ENCODE results near the gene OR11H6. TPM values are rescaled to one million over a fixed set of nuclear protein-coding genes. Genes with fewer than 3 reads are reported as not detected.
"Not testable (repeated sequence)": the region's sequence is repeated elsewhere in the genome, so short reads cannot be mapped to it uniquely, and the experiment has no call there.

The OR11H6 gene
- total and polyA plus RNA-seq, 2 of the 4 experiments (the other 2 are of a cell fraction) = not detected

DNA sequence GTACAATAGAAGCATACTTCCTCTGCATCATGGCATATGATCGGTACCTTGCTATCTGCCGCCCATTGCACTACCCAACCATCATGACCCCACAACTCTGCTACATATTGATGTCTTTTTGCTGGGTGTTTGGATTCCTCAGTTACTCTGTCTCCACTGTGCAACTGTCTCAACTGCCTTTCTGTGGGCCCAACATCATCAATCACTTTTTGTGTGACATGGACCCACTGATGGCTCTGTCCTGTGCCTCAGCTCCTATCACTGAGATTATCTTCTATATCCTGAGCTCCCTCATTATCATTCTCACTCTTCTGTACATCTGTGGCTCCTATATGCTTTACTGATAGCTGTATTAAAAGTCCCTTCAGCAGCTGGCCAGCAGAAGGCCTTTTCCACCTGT, 13.9 kb upstream of the OR11H6 start:
- H3K56ac ChIP-seq (ENCODE audit: extremely low read depth, insufficient read depth, low read length) = no peak overlapping the region
- H2AK9ac ChIP-seq (replicated peaks; ENCODE audit: low read depth, low read length, poor library complexity) = no peak overlapping the region
- DNase-seq = no peak
- no CpG with 5 or more reads among the region's 2 CpGs for WGBS, 2 experiments (ENCODE audit: extremely low coverage in 2 of 2, insufficient read length in 1 of 2)
- H3K18ac ChIP-seq (ENCODE audit: low read depth, low read length) = no peak overlapping the region
- H3K23ac ChIP-seq (ENCODE audit: low read depth, low read length) = no peak overlapping the region
- no peak overlapping the region for H3K27ac ChIP-seq (ENCODE audit: insufficient read depth, low read length)
- H3K4ac ChIP-seq (ENCODE audit: low read depth, low read length) = no peak overlapping the region
- no peak overlapping the region for H2AFZ ChIP-seq (replicated peaks; ENCODE audit: low read length, poor library complexity)
- dilution Hi-C loops (cut with HindIII; ENCODE audit: low sequenced_read_pairs, unreplicated experiment) (no loop called here), intact Hi-C loops (cut with micrococcal nuclease) (no loop called here), in situ Hi-C loops (cut with MboI; ENCODE audit: low sequenced_read_pairs) (no loop called here)
- no peak overlapping the region for H2BK15ac ChIP-seq (ENCODE audit: low read depth, low read length)
- H3K4me2 ChIP-seq (ENCODE audit: low read depth, low read length) = no peak overlapping the region
- no peak overlapping the region for H2BK120ac ChIP-seq (ENCODE audit: low read depth, low read length)
- ATAC-seq (ENCODE audit: low read depth) = no peak
- H3K9ac ChIP-seq (ENCODE audit: low read depth, low read length) = no peak overlapping the region
- H3K4me3 ChIP-seq (ENCODE audit: insufficient read depth, low read depth, low read length) = no peak overlapping the region
- H3K14ac ChIP-seq (replicated peaks; ENCODE audit: low read depth, low read length) = no peak overlapping the region
- no peaks in the 10 kb centered on the region for H3K36me3 ChIP-seq (ENCODE audit: control insufficient read depth, insufficient read depth, low read length)
- H3K4me1 ChIP-seq (ENCODE audit: control insufficient read depth, insufficient read depth, low read length) = no peaks in the 10 kb centered on the region
- H2AK5ac ChIP-seq (ENCODE audit: low read depth, low read length) = no peak overlapping the region
- H3K79me1 ChIP-seq (ENCODE audit: low read depth in 1 of 2, low read length in 2 of 2) = no peaks in the 10 kb centered on the region
- H4K91ac ChIP-seq (ENCODE audit: insufficient read depth, low read depth, low read length) = no peak overlapping the region
- no peaks in the 10 kb centered on the region; the same call in none of the 2 replicates for H3K9me3 ChIP-seq (ENCODE audit: control insufficient read depth, insufficient read depth, low read length)
- H4K20me1 ChIP-seq (ENCODE audit: insufficient read depth, low read length) = no peaks in the 10 kb centered on the region
- ChIA-PET CTCF (no interaction called here), POLR2A (ENCODE audit: unreplicated experiment) (no interaction called here)
- no peak overlapping the region for H2BK20ac ChIP-seq (ENCODE audit: low read depth, low read length)
- no peaks in the 10 kb centered on the region for H3K9me1 ChIP-seq (ENCODE audit: insufficient read depth, low read length)
- H3K27me3 ChIP-seq (ENCODE audit: control insufficient read depth, insufficient read depth, low read length) = no peaks in the 10 kb centered on the region
- no peak overlapping the region for H2BK5ac ChIP-seq (ENCODE audit: low read depth, low read length, poor library complexity, severe bottlenecking)
- no peak overlapping the region for H4K8ac ChIP-seq (ENCODE audit: low read depth in 2 of 2, low read length in 2 of 2)
- TF ChIP-seq RCOR1 (IDR thresholded peaks at IDR 0.05; ENCODE audit: insufficient replicate concordance, low read length) (no peak), BHLHE40 (IDR thresholded peaks at IDR 0.05; ENCODE audit: low read depth, low read length) (no peak)
- no peak overlapping the region for H4K5ac ChIP-seq (ENCODE audit: low read depth, low read length)
- no TSS peak for BruUV-seq (replicated peaks)

DNA sequence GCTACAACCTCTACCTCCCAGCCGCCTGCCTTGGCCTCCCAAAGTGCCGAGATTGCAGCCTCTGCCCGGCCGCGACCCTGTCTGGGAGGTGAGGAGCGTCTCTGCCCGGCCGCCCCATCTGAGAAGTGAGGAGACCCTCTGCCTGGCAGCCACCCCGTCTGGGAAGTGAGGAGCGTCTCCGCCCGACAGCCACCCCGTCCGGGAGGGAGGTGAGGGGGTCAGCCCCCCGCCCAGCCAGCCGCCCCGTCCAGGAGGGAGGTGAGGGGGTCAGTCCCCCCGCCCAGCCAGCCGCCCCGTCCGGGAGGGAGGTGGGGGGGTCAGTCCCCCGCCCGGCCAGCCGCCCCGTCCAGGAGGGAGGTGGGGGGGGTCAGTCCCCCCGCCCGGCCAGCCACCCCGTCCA, 11.1 kb upstream of the OR11H6 start:
- H2BK20ac ChIP-seq (ENCODE audit: low read depth, low read length); H3K4me2 ChIP-seq (ENCODE audit: low read depth, low read length); H3K9me3 ChIP-seq (ENCODE audit: control insufficient read depth, insufficient read depth, low read length); H3K4me3 ChIP-seq (ENCODE audit: insufficient read depth, low read depth, low read length); H2AK9ac ChIP-seq (replicated peaks; ENCODE audit: low read depth, low read length, poor library complexity); H3K9ac ChIP-seq (ENCODE audit: low read depth, low read length); H2BK120ac ChIP-seq (ENCODE audit: low read depth, low read length); H3K18ac ChIP-seq (ENCODE audit: low read depth, low read length); H3K4me1 ChIP-seq (ENCODE audit: control insufficient read depth, insufficient read depth, low read length); BruUV-seq (replicated peaks); H3K27me3 ChIP-seq (ENCODE audit: control insufficient read depth, insufficient read depth, low read length); H2AFZ ChIP-seq (replicated peaks; ENCODE audit: low read length, poor library complexity); H3K9me1 ChIP-seq (ENCODE audit: insufficient read depth, low read length); H3K4ac ChIP-seq (ENCODE audit: low read depth, low read length); H2BK15ac ChIP-seq (ENCODE audit: low read depth, low read length); H3K23ac ChIP-seq (ENCODE audit: low read depth, low read length); in situ Hi-C loops (cut with MboI; ENCODE audit: low sequenced_read_pairs); H3K36me3 ChIP-seq (ENCODE audit: control insufficient read depth, insufficient read depth, low read length); POLR2A ChIA-PET (ENCODE audit: unreplicated experiment); H3K56ac ChIP-seq (ENCODE audit: extremely low read depth, insufficient read depth, low read length); H3K14ac ChIP-seq (replicated peaks; ENCODE audit: low read depth, low read length); H4K20me1 ChIP-seq (ENCODE audit: insufficient read depth, low read length); H4K91ac ChIP-seq (ENCODE audit: insufficient read depth, low read depth, low read length); H2BK5ac ChIP-seq (ENCODE audit: low read depth, low read length, poor library complexity, severe bottlenecking); H3K79me1 ChIP-seq (ENCODE audit: low read depth in 1 of 2, low read length in 2 of 2); dilution Hi-C loops (cut with HindIII; ENCODE audit: low sequenced_read_pairs, unreplicated experiment); intact Hi-C loops (cut with micrococcal nuclease); H3K27ac ChIP-seq (ENCODE audit: insufficient read depth, low read length); DNase-seq; H4K5ac ChIP-seq (ENCODE audit: low read depth, low read length); CTCF ChIA-PET; H4K8ac ChIP-seq (ENCODE audit: low read depth in 2 of 2, low read length in 2 of 2); ATAC-seq (ENCODE audit: low read depth); H2AK5ac ChIP-seq (ENCODE audit: low read depth, low read length): not testable (repeated sequence)
- no CpG with 5 or more reads among the region's 28 CpGs for WGBS, 2 experiments (ENCODE audit: extremely low coverage in 2 of 2, insufficient read length in 1 of 2)
